GM23338 (cell line): ENCODE results near the gene KRTAP5-1.

ENCODE experiments used
- CTCF ChIP-seq, 2 experiments: fragments of 200-600 bp in 1 of 2; sonication (generic) in 1 of 2; conservative IDR thresholded peaks; 2 replicates each; pipeline versions ENCODE4 v1.5.1 to v1.6.1; 2016 to 2017; ENCODE audit warnings: antibody characterized with exemption in 2 of 2, low read depth in 2 of 2, mild to moderate bottlenecking in 2 of 2, moderate library complexity in 1 of 2
- JUNB ChIP-seq: IDR thresholded peaks from one replicate; pipeline ENCODE4 v1.6.1; 2016; ENCODE audit warnings: antibody characterized with exemption; ENCODE audit not compliant: unreplicated experiment

GRCh38 chr11:1565173-1565903, 19.7 kb downstream of the KRTAP5-1 start:
- no peak for TF ChIP-seq CTCF (conservative IDR thresholded peaks at IDR 0.05; ENCODE audit: low read depth in 2 of 2)
- TF ChIP-seq JUNB = no peak
